A673 (cell line): Measurements from ENCODE around the gene CRADD.

ENCODE experiments used
- EZH2 ChIP-seq: fragments of 200-600 bp; sonication (generic); IDR thresholded peaks from 2 replicates; pipeline ENCODE4 v1.6.1; 2017; ENCODE audit warnings: borderline replicate concordance, low read depth, mild to moderate bottlenecking, mixed read lengths, antibody characterized with exemption, low read length; ENCODE audit not compliant: poor library complexity, severe bottlenecking
- TF ChIP-seq, protein P1 (sequence below): fragments of 300-800, 200-600 bp; sonication (generic); conservative IDR thresholded peaks from 2 replicates; pipeline ENCODE4 v1.5.1; 2017; ENCODE audit warnings: low read depth, mild to moderate bottlenecking, antibody characterized with exemption, low read length, moderate library complexity, mixed read lengths

DNA sequence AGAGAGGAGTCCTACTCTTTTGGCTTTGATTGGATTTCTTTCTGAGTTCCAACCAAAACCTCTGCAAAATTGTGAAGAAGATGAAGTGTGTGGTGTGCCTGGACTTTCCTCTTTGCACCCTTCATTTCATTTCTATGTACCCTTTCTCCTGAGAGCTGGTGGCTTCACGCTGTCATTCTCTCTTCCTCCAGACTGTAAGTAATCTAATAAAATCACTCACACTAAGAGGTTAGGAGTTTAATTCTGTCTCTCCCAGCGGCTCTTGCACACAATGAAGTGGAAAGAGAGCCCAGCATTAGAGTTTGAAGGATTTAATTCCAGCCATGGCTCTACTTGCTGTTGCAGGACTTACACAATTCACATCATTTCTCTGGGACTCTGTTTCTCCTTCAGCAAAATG, 37.8 kb upstream of the CRADD start:
- TF ChIP-seq, protein P1, sequence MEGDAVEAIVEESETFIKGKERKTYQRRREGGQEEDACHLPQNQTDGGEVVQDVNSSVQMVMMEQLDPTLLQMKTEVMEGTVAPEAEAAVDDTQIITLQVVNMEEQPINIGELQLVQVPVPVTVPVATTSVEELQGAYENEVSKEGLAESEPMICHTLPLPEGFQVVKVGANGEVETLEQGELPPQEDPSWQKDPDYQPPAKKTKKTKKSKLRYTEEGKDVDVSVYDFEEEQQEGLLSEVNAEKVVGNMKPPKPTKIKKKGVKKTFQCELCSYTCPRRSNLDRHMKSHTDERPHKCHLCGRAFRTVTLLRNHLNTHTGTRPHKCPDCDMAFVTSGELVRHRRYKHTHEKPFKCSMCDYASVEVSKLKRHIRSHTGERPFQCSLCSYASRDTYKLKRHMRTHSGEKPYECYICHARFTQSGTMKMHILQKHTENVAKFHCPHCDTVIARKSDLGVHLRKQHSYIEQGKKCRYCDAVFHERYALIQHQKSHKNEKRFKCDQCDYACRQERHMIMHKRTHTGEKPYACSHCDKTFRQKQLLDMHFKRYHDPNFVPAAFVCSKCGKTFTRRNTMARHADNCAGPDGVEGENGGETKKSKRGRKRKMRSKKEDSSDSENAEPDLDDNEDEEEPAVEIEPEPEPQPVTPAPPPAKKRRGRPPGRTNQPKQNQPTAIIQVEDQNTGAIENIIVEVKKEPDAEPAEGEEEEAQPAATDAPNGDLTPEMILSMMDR = no peak
- TF ChIP-seq EZH2 = no peak
